Measurements from ENCODE around the gene PJVK. TPM values are rescaled to one million over a fixed set of nuclear protein-coding genes. Genes with fewer than 3 reads are reported as not detected.

Gene PJVK
- total and polyA plus RNA-seq, 2 of the 13 experiments (the other 11 are each of a cell fraction or from before 2014, with no cell fraction given) = 1.2 to 2.6 TPM

DNA sequence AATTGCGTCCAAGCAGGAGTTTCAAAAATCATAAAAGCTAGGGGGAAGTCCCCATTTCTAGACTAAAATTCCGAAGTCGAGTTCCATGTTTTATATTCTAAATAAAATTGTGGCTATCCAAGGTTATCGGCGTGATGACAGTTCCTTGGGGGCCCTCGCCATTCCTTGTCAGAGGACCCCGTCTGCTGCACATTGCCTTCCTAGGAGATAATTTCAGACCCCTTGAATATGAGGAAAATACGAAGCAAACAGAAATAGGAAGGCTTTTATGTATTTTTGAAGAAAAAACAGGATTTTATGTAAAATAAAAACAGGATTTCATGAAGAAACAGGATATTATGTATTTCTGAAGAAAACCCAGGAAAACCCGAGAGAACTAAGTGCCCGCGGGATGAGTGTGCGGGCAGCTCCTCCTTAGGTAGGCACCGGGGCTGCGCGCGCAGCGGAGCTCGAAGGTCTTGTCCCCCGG lies 28.6 kb downstream of the PJVK start (continued):
- TF ChIP-seq, protein P1, sequence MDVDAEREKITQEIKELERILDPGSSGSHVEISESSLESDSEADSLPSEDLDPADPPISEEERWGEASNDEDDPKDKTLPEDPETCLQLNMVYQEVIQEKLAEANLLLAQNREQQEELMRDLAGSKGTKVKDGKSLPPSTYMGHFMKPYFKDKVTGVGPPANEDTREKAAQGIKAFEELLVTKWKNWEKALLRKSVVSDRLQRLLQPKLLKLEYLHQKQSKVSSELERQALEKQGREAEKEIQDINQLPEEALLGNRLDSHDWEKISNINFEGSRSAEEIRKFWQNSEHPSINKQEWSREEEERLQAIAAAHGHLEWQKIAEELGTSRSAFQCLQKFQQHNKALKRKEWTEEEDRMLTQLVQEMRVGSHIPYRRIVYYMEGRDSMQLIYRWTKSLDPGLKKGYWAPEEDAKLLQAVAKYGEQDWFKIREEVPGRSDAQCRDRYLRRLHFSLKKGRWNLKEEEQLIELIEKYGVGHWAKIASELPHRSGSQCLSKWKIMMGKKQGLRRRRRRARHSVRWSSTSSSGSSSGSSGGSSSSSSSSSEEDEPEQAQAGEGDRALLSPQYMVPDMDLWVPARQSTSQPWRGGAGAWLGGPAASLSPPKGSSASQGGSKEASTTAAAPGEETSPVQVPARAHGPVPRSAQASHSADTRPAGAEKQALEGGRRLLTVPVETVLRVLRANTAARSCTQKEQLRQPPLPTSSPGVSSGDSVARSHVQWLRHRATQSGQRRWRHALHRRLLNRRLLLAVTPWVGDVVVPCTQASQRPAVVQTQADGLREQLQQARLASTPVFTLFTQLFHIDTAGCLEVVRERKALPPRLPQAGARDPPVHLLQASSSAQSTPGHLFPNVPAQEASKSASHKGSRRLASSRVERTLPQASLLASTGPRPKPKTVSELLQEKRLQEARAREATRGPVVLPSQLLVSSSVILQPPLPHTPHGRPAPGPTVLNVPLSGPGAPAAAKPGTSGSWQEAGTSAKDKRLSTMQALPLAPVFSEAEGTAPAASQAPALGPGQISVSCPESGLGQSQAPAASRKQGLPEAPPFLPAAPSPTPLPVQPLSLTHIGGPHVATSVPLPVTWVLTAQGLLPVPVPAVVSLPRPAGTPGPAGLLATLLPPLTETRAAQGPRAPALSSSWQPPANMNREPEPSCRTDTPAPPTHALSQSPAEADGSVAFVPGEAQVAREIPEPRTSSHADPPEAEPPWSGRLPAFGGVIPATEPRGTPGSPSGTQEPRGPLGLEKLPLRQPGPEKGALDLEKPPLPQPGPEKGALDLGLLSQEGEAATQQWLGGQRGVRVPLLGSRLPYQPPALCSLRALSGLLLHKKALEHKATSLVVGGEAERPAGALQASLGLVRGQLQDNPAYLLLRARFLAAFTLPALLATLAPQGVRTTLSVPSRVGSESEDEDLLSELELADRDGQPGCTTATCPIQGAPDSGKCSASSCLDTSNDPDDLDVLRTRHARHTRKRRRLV (CRISPR knock-in tag; IDR thresholded peaks at IDR 0.05) = no peak
- TF ChIP-seq ZNF710 (CRISPR knock-in tag; IDR thresholded peaks at IDR 0.05; ENCODE audit: borderline replicate concordance) = no peak
- peak; percentile 99 for TF ChIP-seq ZNF7 (CRISPR knock-in tag; IDR thresholded peaks at IDR 0.05)
